ENCODE data around the gene EXOSC7.

The EXOSC7 gene

GRCh38 chr3:45056608-45057301 lies 80.7 kb downstream of the EXOSC7 start:
- no peak for DNase-seq

GRCh38 chr3:45057557-45057956 lies 81.5 kb downstream of the EXOSC7 start:
- no peak for DNase-seq

GRCh38 chr3:45059132-45059531 lies 83.1 kb downstream of the EXOSC7 start:
- DNase-seq = no peak

- no peak for DNase-seq
These were observed 84.3 kb downstream of the EXOSC7 start for GRCh38 chr3:45060165-45060892.
